SK-N-SH treated with all-trans-retinoic acid at 6 μM for 48 hours (cell line): ENCODE data around the gene ROPN1L.

Experiments
- CSDC2 ChIP-seq: fragments of 250-450 bp; sonication (Bioruptor Pico); IDR thresholded peaks from 2 replicates; pipeline ENCODE4 v1.5.0; 2020; ENCODE audit warnings: mild to moderate bottlenecking, moderate library complexity
- OSR1 ChIP-seq: fragments of 250-450 bp; sonication (Bioruptor Pico); IDR thresholded peaks from 2 replicates; pipeline ENCODE4 v1.8.0; 2022; ENCODE audit warnings: moderate library complexity, mild to moderate bottlenecking, inconsistent platforms
- ZC3H10 ChIP-seq: fragments of 250-450 bp; sonication (Bioruptor Pico); IDR thresholded peaks from 2 replicates; pipeline ENCODE4 v1.5.1; 2021; ENCODE audit warnings: mild to moderate bottlenecking, moderate library complexity
- ZNF565 ChIP-seq: fragments of 450-650 bp; formaldehyde crosslinking; conservative IDR thresholded peaks from 2 replicates; pipeline ENCODE4 v1.5.0; 2020; ENCODE audit warnings: low read depth, mild to moderate bottlenecking, moderate library complexity
- TF ChIP-seq, protein P1 (sequence below): fragments of 250-450 bp; sonication (Bioruptor Pico); IDR thresholded peaks from 2 replicates; pipeline ENCODE4 v1.5.1; 2020; ENCODE audit warnings: low read depth, mild to moderate bottlenecking, moderate library complexity
- TF ChIP-seq, protein P2 (sequence below): fragments of 250-450 bp; sonication (Bioruptor Pico); IDR thresholded peaks from 2 replicates; pipeline ENCODE4 v1.5.0; 2020; ENCODE audit warnings: mild to moderate bottlenecking, moderate library complexity

DNA sequence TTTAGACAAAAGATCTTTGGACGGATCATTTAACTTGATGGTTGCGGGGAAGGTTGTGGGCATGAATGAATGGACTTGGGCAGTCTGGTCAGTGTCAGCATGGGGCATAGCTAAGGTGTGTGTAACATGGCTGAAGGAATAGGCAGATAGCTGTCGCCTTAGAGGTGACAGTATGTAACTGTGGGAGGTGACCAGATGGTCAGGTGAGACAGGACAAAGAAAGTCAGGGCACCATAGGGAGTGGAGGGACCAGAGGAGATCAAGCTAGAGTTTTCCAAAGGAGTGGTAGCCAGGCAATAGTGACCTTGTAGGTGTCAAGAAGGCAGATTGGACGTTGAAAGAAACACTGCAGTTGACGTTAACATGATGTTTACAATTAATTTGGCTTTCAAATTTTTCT lies 45.1 kb upstream of the ROPN1L start:
- TF ChIP-seq ZNF565 (CRISPR knock-in tag) (no peak), ZC3H10 (CRISPR knock-in tag) (no peak), OSR1 (CRISPR knock-in tag) (no peak), CSDC2 (CRISPR knock-in tag) (no peak)
- TF ChIP-seq, protein P1, sequence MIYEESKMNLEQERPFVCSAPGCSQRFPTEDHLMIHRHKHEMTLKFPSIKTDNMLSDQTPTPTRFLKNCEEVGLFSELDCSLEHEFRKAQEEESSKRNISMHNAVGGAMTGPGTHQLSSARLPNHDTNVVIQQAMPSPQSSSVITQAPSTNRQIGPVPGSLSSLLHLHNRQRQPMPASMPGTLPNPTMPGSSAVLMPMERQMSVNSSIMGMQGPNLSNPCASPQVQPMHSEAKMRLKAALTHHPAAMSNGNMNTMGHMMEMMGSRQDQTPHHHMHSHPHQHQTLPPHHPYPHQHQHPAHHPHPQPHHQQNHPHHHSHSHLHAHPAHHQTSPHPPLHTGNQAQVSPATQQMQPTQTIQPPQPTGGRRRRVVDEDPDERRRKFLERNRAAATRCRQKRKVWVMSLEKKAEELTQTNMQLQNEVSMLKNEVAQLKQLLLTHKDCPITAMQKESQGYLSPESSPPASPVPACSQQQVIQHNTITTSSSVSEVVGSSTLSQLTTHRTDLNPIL (CRISPR knock-in tag): no peak
- TF ChIP-seq, protein P2, sequence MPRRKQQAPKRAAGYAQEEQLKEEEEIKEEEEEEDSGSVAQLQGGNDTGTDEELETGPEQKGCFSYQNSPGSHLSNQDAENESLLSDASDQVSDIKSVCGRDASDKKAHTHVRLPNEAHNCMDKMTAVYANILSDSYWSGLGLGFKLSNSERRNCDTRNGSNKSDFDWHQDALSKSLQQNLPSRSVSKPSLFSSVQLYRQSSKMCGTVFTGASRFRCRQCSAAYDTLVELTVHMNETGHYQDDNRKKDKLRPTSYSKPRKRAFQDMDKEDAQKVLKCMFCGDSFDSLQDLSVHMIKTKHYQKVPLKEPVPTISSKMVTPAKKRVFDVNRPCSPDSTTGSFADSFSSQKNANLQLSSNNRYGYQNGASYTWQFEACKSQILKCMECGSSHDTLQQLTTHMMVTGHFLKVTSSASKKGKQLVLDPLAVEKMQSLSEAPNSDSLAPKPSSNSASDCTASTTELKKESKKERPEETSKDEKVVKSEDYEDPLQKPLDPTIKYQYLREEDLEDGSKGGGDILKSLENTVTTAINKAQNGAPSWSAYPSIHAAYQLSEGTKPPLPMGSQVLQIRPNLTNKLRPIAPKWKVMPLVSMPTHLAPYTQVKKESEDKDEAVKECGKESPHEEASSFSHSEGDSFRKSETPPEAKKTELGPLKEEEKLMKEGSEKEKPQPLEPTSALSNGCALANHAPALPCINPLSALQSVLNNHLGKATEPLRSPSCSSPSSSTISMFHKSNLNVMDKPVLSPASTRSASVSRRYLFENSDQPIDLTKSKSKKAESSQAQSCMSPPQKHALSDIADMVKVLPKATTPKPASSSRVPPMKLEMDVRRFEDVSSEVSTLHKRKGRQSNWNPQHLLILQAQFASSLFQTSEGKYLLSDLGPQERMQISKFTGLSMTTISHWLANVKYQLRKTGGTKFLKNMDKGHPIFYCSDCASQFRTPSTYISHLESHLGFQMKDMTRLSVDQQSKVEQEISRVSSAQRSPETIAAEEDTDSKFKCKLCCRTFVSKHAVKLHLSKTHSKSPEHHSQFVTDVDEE: no peak
